Upper lobe of left lung (tissue), 6 donors: ENCODE results near the gene MAPK8. TPM values are rescaled to one million over a fixed set of nuclear protein-coding genes. Genes with fewer than 3 reads are reported as not detected.

Experiments used
- ATAC-seq, 2 donors: fragments of 200-7000 bp; cut with Tn5 transposase; one replicate each; pipeline ENCODE4 v1.9.1; 2022; ENCODE audit warnings: mild to moderate bottlenecking in 2 of 2, moderate library complexity in 2 of 2; ENCODE audit not compliant: low FRiP score in 2 of 2
- DNase-seq, 2 donors: peaks; one replicate each; pipeline ENCODE4 v3.0.0-alpha.2; 2019 to 2020
- H3K27ac ChIP-seq, 4 donors: fragments of 200-600 bp; sonication (generic); one replicate each; pipeline ENCODE4 v1.5.1; 2016 to 2019
- H3K27me3 ChIP-seq, 4 donors: fragments of 200-600 bp; sonication (generic); one replicate each; pipeline ENCODE4 v1.5.1; 2017 to 2019
- H3K36me3 ChIP-seq, 4 donors: fragments of 200-600 bp; sonication (generic); one replicate each; pipeline ENCODE4 v1.5.1; 2016 to 2019
- H3K4me1 ChIP-seq, 4 donors: fragments of 200-600 bp; sonication (generic); one replicate each; pipeline ENCODE4 v1.5.1; 2018 to 2019
- H3K4me3 ChIP-seq, 4 donors: fragments of 200-600 bp; sonication (generic); one replicate each; pipeline ENCODE4 v1.5.1; 2017 to 2019; ENCODE audit warnings: mild to moderate bottlenecking in 2 of 4, moderate library complexity in 1 of 4
- H3K9me3 ChIP-seq, 4 donors: fragments of 200-600 bp; sonication (generic); one replicate each; pipeline ENCODE4 v1.5.1; 2018 to 2019
- CTCF ChIP-seq, 6 experiments: fragments of 450-650 bp in 4 of 6; fragments of 200-600 bp in 2 of 6; sonication (generic) in 2 of 6; IDR thresholded peaks; one replicate each; pipeline ENCODE4 v1.5.1; 2016 to 2019; ENCODE audit warnings: antibody characterized with exemption in 6 of 6
- EP300 ChIP-seq, 4 donors: sonication (generic); formaldehyde crosslinking; IDR thresholded peaks; one replicate each; pipeline ENCODE4 v1.5.1; 2017; ENCODE audit warnings: antibody characterized with exemption in 4 of 4, control low read depth in 2 of 4
- POLR2A ChIP-seq, 4 donors: fragments of 450-650 bp; IDR thresholded peaks; one replicate each; pipeline ENCODE4 v1.5.1; 2016 to 2017; ENCODE audit warnings: antibody characterized with exemption in 4 of 4, mild to moderate bottlenecking in 2 of 4
- POLR2AphosphoS5 ChIP-seq, 2 donors: sonication (generic); formaldehyde crosslinking; IDR thresholded peaks; one replicate each; pipeline ENCODE4 v1.5.1; 2017; ENCODE audit warnings: antibody characterized with exemption in 2 of 2
- WGBS, 2 donors: methylation state at CpG; one replicate each; pipeline ENCODE4 v1.1.5; 2017 to 2018; 5-methylcytosine and 5-hydroxymethylcytosine counted together
- total RNA-seq, 6 donors: library from RNA; depleted of rRNA in 4 of 6; stranded (reverse); fragments of >200 nt in 4 of 6; gene quantifications; one replicate each; pipeline versions ENCODE4 v1.1.0 to v1.2.1, GENCODE V29; 2016 to 2021
- donor health status: DM: no; HTN: no; CAD: no; lungs with moderate emphysema.
- donor health status: DM: no; HTN: yes; CAD: no; lungs with severe emphysema.

The MAPK8 gene
- total RNA-seq, 6 donors from 2014 or later = 33.6 to 61.6 (median 46.6) TPM

DNA sequence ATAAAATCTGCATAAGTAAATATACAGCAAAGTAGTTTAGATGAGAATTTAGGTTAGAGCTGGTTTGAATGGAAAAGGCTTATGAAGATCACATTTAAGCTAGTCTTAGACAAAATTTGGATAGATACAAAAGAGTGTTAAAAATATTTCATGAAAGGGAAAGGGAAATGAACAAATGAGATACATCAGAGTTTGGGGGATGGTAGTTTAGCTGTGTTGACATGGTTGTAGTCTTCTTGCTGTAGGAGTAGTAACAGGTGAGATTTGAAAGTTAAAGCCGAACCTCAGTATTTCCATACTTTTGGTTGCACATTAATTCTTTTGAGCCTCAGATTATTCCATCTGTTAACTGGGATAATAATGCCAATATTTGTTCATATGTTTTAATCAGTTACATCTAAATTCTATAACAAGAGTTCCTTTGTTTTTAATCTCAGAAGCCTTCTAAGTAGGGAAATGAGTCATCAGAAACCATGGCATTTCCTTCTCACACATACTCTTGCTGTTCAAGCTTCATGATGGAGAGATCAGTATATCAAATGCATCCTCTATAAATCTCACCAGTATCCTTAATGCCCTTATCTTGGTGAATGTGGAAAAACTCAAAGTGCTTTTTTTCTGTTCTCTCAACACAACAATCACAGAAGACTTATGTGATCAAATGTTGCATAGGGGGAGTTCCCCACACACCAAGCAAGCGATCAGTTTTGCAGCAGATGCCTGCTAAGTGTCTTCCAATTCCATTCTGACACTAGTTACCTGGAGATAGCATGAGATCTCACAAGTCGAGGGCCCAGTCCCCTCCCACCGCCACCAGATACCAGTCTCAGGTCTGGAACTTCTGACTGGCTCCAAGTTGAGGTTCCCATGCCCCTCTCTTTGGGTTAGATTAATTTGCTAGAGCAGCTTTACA is 84.7 kb downstream of the MAPK8 start:
- no peaks in the 10 kb centered on the region for H3K9me3 ChIP-seq
- H3K27ac ChIP-seq = no peak overlapping the region
- WGBS, 2 donors = 82% methylated on average over 4 of the region's 4 CpGs
- no peaks in the 10 kb centered on the region for H3K36me3 ChIP-seq
- DNase-seq (no peak), ATAC-seq (no peak)
- TF ChIP-seq POLR2A (IDR thresholded peaks at IDR 0.05) (no peak), POLR2AphosphoS5 (IDR thresholded peaks at IDR 0.05) (no peak), EP300 (IDR thresholded peaks at IDR 0.05) (no peak)
- H3K4me3 ChIP-seq = no peak overlapping the region
- H3K4me1 ChIP-seq = peaks cover 5 to 24% (median 17%) of the 10 kb centered on the region in 4 donors
- no peaks in the 10 kb centered on the region for H3K27me3 ChIP-seq

DNA sequence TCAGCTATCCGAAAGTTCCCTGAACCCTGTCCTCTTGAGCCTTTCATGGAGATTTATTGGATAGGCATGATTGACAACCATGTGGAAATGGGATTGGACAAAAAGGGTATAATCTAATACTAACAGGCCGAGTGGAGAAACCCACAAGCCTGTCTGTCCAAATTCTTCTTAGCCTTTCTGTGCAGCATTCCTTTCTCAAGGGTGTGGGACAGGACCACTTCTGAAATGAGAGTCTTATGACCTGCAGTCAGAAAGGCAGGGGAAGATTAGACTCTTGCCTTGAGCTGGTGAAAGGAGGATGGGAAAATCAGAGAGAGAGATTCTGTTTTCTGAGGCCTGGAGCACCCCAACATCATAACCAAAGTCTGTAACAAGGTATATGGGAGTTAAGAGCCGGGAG is 85.5 kb downstream of the MAPK8 start:
- no peak overlapping the region for H3K4me3 ChIP-seq
- H3K27me3 ChIP-seq = no peaks in the 10 kb centered on the region
- WGBS, 2 donors = 87 to 90% methylated on average over 3 of the region's 3 CpGs
- H3K27ac ChIP-seq = no peak overlapping the region
- no peak for DNase-seq
- H3K9me3 ChIP-seq = no peaks in the 10 kb centered on the region
- H3K4me1 ChIP-seq = peaks cover 5 to 24% (median 17%) of the 10 kb centered on the region in 4 donors
- ATAC-seq = no peak
- TF ChIP-seq CTCF (IDR thresholded peaks at IDR 0.05) (no peak), EP300 (IDR thresholded peaks at IDR 0.05) (no peak), POLR2AphosphoS5 (IDR thresholded peaks at IDR 0.05) (no peak), POLR2A (IDR thresholded peaks at IDR 0.05) (no peak)
- no peaks in the 10 kb centered on the region for H3K36me3 ChIP-seq

- DNase-seq (no peak), ATAC-seq (no peak)
- peaks cover 4 to 19% (median 10%) of the 10 kb centered on the region in 4 donors for H3K4me1 ChIP-seq
- H3K36me3 ChIP-seq = no peaks in the 10 kb centered on the region
- TF ChIP-seq POLR2AphosphoS5 (IDR thresholded peaks at IDR 0.05) (no peak), POLR2A (IDR thresholded peaks at IDR 0.05) (no peak), CTCF (IDR thresholded peaks at IDR 0.05) (no peak), EP300 (IDR thresholded peaks at IDR 0.05) (no peak)
- H3K27ac ChIP-seq = no peak overlapping the region
- 80 to 81% methylated on average over 4 of the region's 4 CpGs for WGBS, 2 donors
- no peaks in the 10 kb centered on the region for H3K9me3 ChIP-seq
- H3K27me3 ChIP-seq = no peaks in the 10 kb centered on the region
- H3K4me3 ChIP-seq = no peak overlapping the region
These were observed 91.8 kb downstream of the MAPK8 start for GRCh38 chr10:48398261-48398660.

- WGBS, 2 donors = 73 to 80% methylated on average over 5 of the region's 5 CpGs
- Histone ChIP-seq H3K27ac (no peak overlapping the region), H3K9me3 (no peaks in the 10 kb centered on the region), H3K4me1 (peaks cover 4 to 19% (median 10%) of the 10 kb centered on the region in 4 donors), H3K27me3 (no peaks in the 10 kb centered on the region), H3K36me3 (no peaks in the 10 kb centered on the region), H3K4me3 (no peak overlapping the region)
- no peak for DNase-seq
- no peak for ATAC-seq
- TF ChIP-seq POLR2A (IDR thresholded peaks at IDR 0.05) (no peak), POLR2AphosphoS5 (IDR thresholded peaks at IDR 0.05) (no peak), EP300 (IDR thresholded peaks at IDR 0.05) (no peak), CTCF (IDR thresholded peaks at IDR 0.05) (no peak)
These were observed 92.6 kb downstream of the MAPK8 start for GRCh38 chr10:48399056-48399541.

- no peaks in the 10 kb centered on the region for H3K36me3 ChIP-seq
- WGBS, 2 donors = 97 to 100% methylated on average over 1 of the region's 1 CpG
- no peak for DNase-seq
- no peak for ATAC-seq
- no peaks in the 10 kb centered on the region for H3K27me3 ChIP-seq
- no peak for TF ChIP-seq POLR2A (IDR thresholded peaks at IDR 0.05)
- no peak for TF ChIP-seq CTCF (IDR thresholded peaks at IDR 0.05)
- TF ChIP-seq POLR2AphosphoS5 (IDR thresholded peaks at IDR 0.05) = no peak
- TF ChIP-seq EP300 (IDR thresholded peaks at IDR 0.05) = no peak
- H3K4me3 ChIP-seq = no peak overlapping the region
- H3K4me1 ChIP-seq = peaks cover 4 to 19% (median 10%) of the 10 kb centered on the region in 4 donors
- H3K9me3 ChIP-seq = no peaks in the 10 kb centered on the region
- no peak overlapping the region for H3K27ac ChIP-seq
These were observed 93.1 kb downstream of the MAPK8 start for GRCh38 chr10:48399551-48399950.
